NT2/D1 (cell line): ENCODE results near the gene TTLL8.
A peak's percentile ranks its signal among the peaks of the same experiment; 100 is the strongest.

ENCODE experiments used
- DNase-seq: peaks from one replicate; pipeline ENCODE4 v3.0.0-alpha.2; 2011; ENCODE audit warnings: low read depth, low spot score
- H3K27me3 ChIP-seq: 2 replicates; pipeline ENCODE4 v1.6.0; 2011; ENCODE audit warnings: mild to moderate bottlenecking; ENCODE audit not compliant: insufficient read length, insufficient read depth
- H3K36me3 ChIP-seq: 2 replicates; pipeline ENCODE4 v1.6.1; 2011; ENCODE audit warnings: mild to moderate bottlenecking, low read length, mixed read lengths; ENCODE audit not compliant: insufficient read depth, insufficient read length
- H3K4me1 ChIP-seq: 2 replicates; pipeline ENCODE4 v1.5.1; 2011; ENCODE audit not compliant: insufficient read depth, insufficient read length
- H3K4me3 ChIP-seq: 2 replicates; pipeline ENCODE4 v1.5.1; 2011; ENCODE audit warnings: low read depth; ENCODE audit not compliant: insufficient read length
- H3K9ac ChIP-seq: 2 replicates; pipeline ENCODE4 v1.6.0; 2011; ENCODE audit warnings: low read depth; ENCODE audit not compliant: insufficient read length
- H3K9me3 ChIP-seq: 2 replicates; pipeline ENCODE4 v1.5.1; 2011; ENCODE audit warnings: mild to moderate bottlenecking, low read length; ENCODE audit not compliant: insufficient read depth
- SUZ12 ChIP-seq: IDR thresholded peaks from 2 replicates; pipeline ENCODE4 v1.6.1; 2011; ENCODE audit not compliant: insufficient read length, insufficient read depth; ENCODE audit errors: extremely low read depth
- YY1 ChIP-seq: IDR thresholded peaks from 2 replicates; pipeline ENCODE4 v1.6.1; 2011; ENCODE audit not compliant: insufficient read length, insufficient read depth
- ZNF274 ChIP-seq: IDR thresholded peaks from 2 replicates; pipeline ENCODE4 v1.6.1; 2011; ENCODE audit warnings: mild to moderate bottlenecking, low read depth, low read length

TTLL8 gene

DNA sequence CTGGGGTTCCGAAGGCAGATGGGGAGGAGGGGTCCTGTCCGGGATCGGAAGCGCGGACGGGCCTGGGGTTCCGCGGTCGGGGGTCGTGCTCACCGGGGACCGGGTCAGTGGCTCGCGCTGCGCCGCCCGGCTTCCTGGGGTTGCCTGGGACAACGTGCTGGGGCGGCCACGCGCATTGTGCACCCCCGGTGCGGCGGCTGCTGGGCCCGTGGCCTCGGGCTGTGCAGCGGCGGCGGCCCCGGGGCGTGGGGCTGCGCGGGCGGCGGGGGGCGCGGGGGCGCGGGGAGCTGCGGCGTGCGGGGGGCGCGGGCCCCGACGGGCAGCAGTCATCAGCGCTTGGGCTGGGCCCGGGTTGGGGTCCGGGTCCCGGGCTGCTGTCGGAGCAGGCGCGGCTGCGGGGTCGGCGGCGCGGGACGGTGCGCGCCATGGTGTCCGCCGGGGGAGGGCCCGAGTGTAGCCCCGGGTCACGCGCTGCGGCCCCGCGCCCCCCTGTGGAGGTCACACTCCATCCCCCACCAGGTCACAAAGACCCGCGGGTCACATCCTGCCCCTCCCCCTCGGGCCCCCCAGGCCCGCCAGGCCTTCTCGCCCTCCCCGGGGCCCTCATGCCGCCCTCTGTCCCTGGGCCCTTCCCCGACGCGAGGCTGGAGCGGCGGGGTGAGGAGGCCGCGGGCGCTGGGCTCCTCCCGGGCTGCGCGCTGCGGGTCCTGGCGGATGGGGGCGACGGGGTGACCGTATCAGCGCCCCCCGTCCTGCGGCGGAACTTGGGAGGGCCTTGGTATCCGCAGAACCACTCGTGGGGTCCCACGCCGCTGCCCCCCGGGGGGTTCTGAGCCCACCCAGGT, at the start of gene TTLL8:
Gene TTLL8, minus strand, starts transcription at position 238 of the 845 bp plus-strand sequence.
- Histone ChIP-seq H3K27me3 (no peaks in the 10 kb centered on the region), H3K4me1 (peaks cover 7% of the 10 kb centered on the region), H3K9ac (peak within 1 kb of the TSS; percentile 64), H3K4me3 (peak within 1 kb of the TSS; percentile 44), H3K36me3 (no peaks in the 10 kb centered on the region), H3K9me3 (no peaks in the 10 kb centered on the region)
- DNase-seq, result no peak
- TF ChIP-seq SUZ12 (no peak), ZNF274 (no peak), YY1 (no peak)

DNA sequence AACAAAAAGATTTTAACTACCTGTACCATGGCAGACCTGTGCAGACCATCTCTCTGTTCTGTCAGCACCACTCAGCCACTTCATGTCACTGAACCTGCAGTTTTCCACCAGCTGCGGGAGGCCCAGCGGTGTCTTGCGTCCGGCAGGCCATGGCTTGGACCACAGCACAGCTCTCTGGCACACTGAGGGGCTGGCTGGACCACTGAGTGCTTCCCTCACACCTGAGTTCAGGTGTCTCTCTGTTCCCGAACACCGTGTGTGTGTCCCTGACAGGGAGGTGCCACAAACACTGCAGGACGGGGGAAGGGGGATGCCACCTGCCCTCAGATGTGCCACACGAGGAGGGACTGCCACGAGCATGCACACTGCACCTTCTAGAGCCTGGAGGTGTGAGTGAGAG, 49.4 kb upstream of the TTLL8 start:
- TF ChIP-seq ZNF274 (no peak), SUZ12 (no peak)
- no peak overlapping the region for H3K9ac ChIP-seq
- no peaks in the 10 kb centered on the region for H3K9me3 ChIP-seq
- peaks cover 3% of the 10 kb centered on the region for H3K4me1 ChIP-seq
- H3K27me3 ChIP-seq, result no peaks in the 10 kb centered on the region
- H3K36me3 ChIP-seq, result no peaks in the 10 kb centered on the region
- DNase-seq, result no peak
- H3K4me3 ChIP-seq, result no peak overlapping the region

DNA sequence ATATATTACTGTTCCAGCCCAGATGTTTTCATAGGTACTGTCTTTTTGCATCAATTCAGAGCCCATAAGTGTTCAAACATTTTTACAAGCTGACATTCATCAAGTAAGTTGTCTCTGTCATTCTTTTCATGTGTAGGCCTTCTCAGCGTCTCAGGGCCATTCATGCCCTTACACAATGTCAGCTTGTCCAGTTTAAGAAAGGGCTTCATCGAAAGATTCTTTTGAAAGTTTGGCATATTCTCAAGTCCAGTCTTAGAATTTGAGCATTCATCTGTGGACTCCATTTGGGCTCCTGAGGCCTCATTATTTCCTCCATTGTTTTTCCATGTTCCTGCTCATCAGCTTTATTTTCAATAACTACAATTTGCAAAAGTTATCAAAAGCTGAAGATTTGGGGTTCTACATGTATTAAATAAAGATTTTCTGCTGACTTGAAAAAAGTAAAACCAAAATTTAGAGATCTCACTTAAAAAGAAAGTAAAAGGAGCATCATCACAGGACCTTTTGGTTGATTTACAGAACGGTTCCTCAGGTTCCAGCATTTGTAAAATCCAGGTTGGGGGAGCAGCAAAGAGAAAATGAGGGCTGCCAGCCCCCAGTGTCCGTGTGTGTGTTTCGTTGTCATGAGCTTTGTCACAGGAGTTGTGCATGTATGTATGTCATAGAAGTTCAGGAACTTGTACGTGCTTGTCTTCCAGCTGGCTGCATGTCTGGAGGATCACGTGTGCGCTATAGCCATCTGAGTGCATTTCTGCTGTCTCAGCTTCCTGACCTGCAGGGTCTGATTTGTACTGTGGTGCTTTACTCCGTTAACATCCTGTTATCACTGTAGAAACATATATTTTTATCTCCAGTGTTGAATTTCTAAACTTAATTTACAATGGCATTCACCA, 47.4 kb upstream of the TTLL8 start:
- Histone ChIP-seq H3K4me3 (no peak overlapping the region), H3K9ac (no peak overlapping the region)

DNA sequence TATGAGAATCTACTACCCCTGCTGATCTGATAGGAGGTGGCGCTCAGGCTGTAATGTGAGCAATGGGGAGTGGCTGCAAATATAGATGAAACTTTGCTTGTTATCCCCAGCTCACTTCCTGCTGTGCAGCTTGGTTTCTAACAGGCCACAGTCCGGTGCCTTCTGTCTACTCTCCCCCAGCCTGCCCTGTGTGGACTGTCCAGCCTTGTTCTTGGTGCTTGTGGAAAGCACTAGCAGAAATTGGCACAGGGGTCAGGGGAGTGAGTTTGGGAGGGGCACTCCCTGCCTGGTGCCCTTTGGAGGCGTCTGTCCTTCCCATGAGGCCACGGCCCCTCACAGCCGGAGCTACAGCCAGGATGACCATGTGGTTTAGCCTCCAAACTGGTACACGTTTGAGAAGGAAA, 46.0 kb upstream of the TTLL8 start:
- Histone ChIP-seq H3K36me3 (no peaks in the 10 kb centered on the region), H3K4me1 (no peaks in the 10 kb centered on the region), H3K9ac (no peak overlapping the region), H3K9me3 (no peaks in the 10 kb centered on the region), H3K4me3 (no peak overlapping the region), H3K27me3 (no peaks in the 10 kb centered on the region)
- TF ChIP-seq YY1 (no peak), ZNF274 (no peak), SUZ12 (no peak)
- DNase-seq, result no peak

More for the DNA sequence above, 47.4 kb upstream of the TTLL8 start:
- Histone ChIP-seq H3K4me1 (no peaks in the 10 kb centered on the region), H3K27me3 (no peaks in the 10 kb centered on the region), H3K9me3 (no peaks in the 10 kb centered on the region), H3K36me3 (no peaks in the 10 kb centered on the region)
- no peak for DNase-seq
- TF ChIP-seq YY1 (no peak), ZNF274 (no peak), SUZ12 (no peak)

DNA sequence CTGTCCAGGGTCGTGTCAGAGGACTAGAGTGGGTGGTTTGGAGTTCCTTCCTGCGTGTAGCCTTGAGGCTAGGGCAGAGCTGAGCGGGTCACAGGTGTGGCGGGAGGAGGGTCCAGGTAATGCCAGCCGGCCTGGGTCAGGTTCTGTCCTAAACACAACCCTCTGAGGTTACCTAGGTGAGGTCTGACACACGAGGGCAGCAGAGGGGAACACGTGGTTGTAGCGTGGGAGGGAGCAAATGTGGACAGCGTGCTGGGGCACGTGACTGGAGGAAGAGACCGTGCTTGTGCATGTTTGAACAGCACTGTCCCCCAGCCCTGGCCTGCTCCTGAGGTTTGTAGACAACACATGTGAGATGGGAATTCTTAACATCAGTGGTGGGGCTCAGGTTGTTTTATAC, 44.8 kb upstream of the TTLL8 start:
- H3K9me3 ChIP-seq, result no peaks in the 10 kb centered on the region
- H3K9ac ChIP-seq, result no peak overlapping the region
- no peaks in the 10 kb centered on the region for H3K4me1 ChIP-seq
- H3K36me3 ChIP-seq, result no peaks in the 10 kb centered on the region
- H3K4me3 ChIP-seq, result no peak overlapping the region
- H3K27me3 ChIP-seq, result no peaks in the 10 kb centered on the region
- TF ChIP-seq SUZ12 (no peak), ZNF274 (no peak), YY1 (no peak)
- no peak for DNase-seq

DNA sequence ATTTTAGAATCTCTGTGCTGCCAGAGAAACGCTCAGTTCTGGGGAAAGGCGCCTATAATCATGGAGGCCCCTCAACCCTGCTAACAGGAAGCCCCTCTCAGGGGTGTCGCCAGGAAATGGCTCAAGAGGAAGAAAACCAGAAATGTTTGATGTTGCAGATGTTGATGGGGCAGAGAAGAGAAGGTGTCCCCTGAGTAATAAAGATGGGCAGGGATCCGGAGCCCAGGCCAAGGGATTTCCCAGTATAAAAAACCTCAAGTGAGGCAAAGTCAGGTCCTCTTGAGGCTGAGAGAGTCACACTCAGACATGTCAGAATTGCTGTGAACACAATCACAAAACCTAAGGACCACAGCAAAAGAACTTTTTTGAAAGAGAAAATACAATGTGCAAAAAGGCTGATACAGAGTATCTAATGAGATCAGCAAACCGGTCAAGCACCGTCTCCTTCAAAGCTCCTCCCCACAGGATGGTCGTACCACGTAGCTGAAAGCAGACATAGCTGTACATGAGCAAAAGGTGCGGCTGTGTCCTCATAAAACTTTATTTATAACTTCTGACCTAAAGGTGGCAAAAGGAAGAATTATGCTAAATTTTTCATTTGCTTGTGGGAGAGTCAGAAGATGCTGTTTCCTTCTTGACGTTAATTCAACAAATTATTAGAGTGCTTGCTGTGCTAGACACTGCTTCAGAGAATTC, 43.9 kb upstream of the TTLL8 start:
- H3K9ac ChIP-seq, result no peak overlapping the region
- H3K4me1 ChIP-seq, result no peaks in the 10 kb centered on the region
- no peak for TF ChIP-seq SUZ12
- TF ChIP-seq YY1, result no peak
- TF ChIP-seq ZNF274, result no peak
- H3K27me3 ChIP-seq, result no peaks in the 10 kb centered on the region
- no peaks in the 10 kb centered on the region for H3K36me3 ChIP-seq
- H3K4me3 ChIP-seq, result no peak overlapping the region
- no peaks in the 10 kb centered on the region for H3K9me3 ChIP-seq
- no peak for DNase-seq

DNA sequence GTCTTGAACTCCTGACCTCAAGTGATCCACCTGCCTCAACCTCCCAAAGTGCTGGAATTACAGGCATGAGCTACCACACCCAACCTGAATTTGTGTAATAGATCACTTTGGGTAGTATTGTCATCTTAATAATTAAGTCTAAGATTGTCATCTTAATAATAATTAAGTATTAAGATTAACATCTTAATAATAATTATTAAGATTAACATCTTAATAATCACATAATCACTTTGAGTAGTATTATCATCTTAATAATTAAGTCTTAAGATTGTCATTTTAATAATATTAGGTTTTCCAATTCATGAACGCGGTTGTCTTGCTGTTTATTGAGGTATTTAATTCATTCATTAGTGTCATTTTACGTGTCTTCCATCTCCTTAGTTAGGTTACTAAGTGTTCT, 40.0 kb upstream of the TTLL8 start:
- Histone ChIP-seq H3K36me3 (no peaks in the 10 kb centered on the region), H3K4me1 (no peaks in the 10 kb centered on the region), H3K9me3 (no peaks in the 10 kb centered on the region), H3K4me3 (no peak overlapping the region), H3K9ac (no peak overlapping the region), H3K27me3 (no peaks in the 10 kb centered on the region)
- no peak for DNase-seq
- TF ChIP-seq YY1, result no peak
- TF ChIP-seq SUZ12, result no peak
- no peak for TF ChIP-seq ZNF274
